Adrenal gland (tissue), 5 donors: ENCODE results near the gene THSD7A.

ENCODE experiments used
- CTCF ChIP-seq, 6 experiments: fragments of 450-650 bp in 4 of 6; fragments of 200-600 bp in 2 of 6; sonication (generic) in 1 of 6; IDR thresholded peaks; 1 replicate in 5 of 6; 2 replicates in 1 of 6; pipeline versions ENCODE4 v1.5.1 to v1.8.0; 2016 to 2021; ENCODE audit warnings: antibody characterized with exemption in 6 of 6, mild to moderate bottlenecking in 2 of 6, moderate library complexity in 1 of 6
- POLR2A ChIP-seq, 2 donors: fragments of 450-650 bp; IDR thresholded peaks; one replicate each; pipeline ENCODE4 v1.6.1; 2017; ENCODE audit warnings: antibody characterized with exemption in 2 of 2, mild to moderate bottlenecking in 2 of 2, moderate library complexity in 1 of 2
- donor health status: DM: no; HTN: no; CAD: no.

GRCh38 chr7:11416641-11417458 lies 415.1 kb downstream of the THSD7A start:
- TF ChIP-seq CTCF (IDR thresholded peaks at IDR 0.05) (no peak), POLR2A (IDR thresholded peaks at IDR 0.05) (no peak)
